IMR-90 (cell line): ENCODE data around the gene CAPN8. TPM values are rescaled to one million over a fixed set of nuclear protein-coding genes. Genes with fewer than 3 reads are reported as not detected.

Experiments
- ATAC-seq: fragments of 200-7000 bp; cut with Tn5 transposase; 2 replicates; pipeline ENCODE4 v1.9.1; 2020; ENCODE audit warnings: low read depth, mild to moderate bottlenecking, moderate library complexity
- BruUV-seq: library from RNA; stranded (reverse); fragments of 400-500 nt; replicated peaks from 2 replicates; lab custom pipeline; 2021; lab: Mats Ljungman, UMichigan
- CTCF ChIA-PET: fragments of 300-600 bp; formaldehyde crosslinking; extraction: SDS; loops from one replicate; lab custom pipeline; 2021; ENCODE audit warnings: antibody characterized with exemption; lab: Yijun Ruan, JAX
- POLR2A ChIA-PET: fragments of 300-600 bp; sonication (Branson Sonifier 250); formaldehyde crosslinking; loops from one replicate; lab custom pipeline; 2022; ENCODE audit warnings: antibody characterized with exemption; ENCODE audit not compliant: unreplicated experiment; lab: Charles Lee
- DNase-seq: peaks from one replicate; pipeline ENCODE4 v3.0.0; 2013
- H2AFZ ChIP-seq: replicated peaks from 2 replicates; pipeline ENCODE3; 2013; ENCODE audit warnings: low read length, mild to moderate bottlenecking; ENCODE audit not compliant: poor library complexity
- H2AK5ac ChIP-seq: 2 replicates; pipeline ENCODE4 v1.6.1; 2013; ENCODE audit warnings: low read depth, low read length, inconsistent platforms
- H2AK9ac ChIP-seq: replicated peaks from 2 replicates; pipeline ENCODE3; 2013; ENCODE audit warnings: mild to moderate bottlenecking, low read depth, low read length, moderate library complexity; ENCODE audit not compliant: poor library complexity
- H2BK120ac ChIP-seq: 2 replicates; pipeline ENCODE4 v1.6.1; 2013; ENCODE audit warnings: low read depth, low read length, inconsistent platforms
- H2BK15ac ChIP-seq: 3 replicates; pipeline ENCODE4 v1.6.1; 2013; ENCODE audit warnings: low read depth, low read length, inconsistent platforms
- H2BK20ac ChIP-seq: 2 replicates; pipeline ENCODE4 v1.6.1; 2013; ENCODE audit warnings: low read depth, mild to moderate bottlenecking, inconsistent platforms, low read length, moderate library complexity
- H2BK5ac ChIP-seq: 2 replicates; pipeline ENCODE4 v1.6.1; 2013; ENCODE audit warnings: mild to moderate bottlenecking, low read depth, low read length, inconsistent platforms; ENCODE audit not compliant: poor library complexity, severe bottlenecking
- H3K14ac ChIP-seq: replicated peaks from 2 replicates; pipeline ENCODE4 v1.6.1; 2013; ENCODE audit warnings: low read depth, low read length, inconsistent platforms
- H3K18ac ChIP-seq: 2 replicates; pipeline ENCODE4 v1.6.1; 2013; ENCODE audit warnings: low read depth, low read length, control low read depth
- H3K23ac ChIP-seq: 2 replicates; pipeline ENCODE4 v1.6.1; 2013; ENCODE audit warnings: low read depth, low read length, inconsistent platforms
- H3K27ac ChIP-seq: 2 replicates; pipeline ENCODE4 v1.5.1; 2013; ENCODE audit warnings: mild to moderate bottlenecking, control low read depth, low read length; ENCODE audit not compliant: insufficient read depth
- H3K27me3 ChIP-seq: 2 replicates; pipeline ENCODE4 v1.6.1; 2013; ENCODE audit warnings: low read length; ENCODE audit not compliant: control insufficient read depth, insufficient read depth
- H3K36me3 ChIP-seq: 2 replicates; pipeline ENCODE4 v1.6.1; 2013; ENCODE audit warnings: low read length, mixed read lengths; ENCODE audit not compliant: control insufficient read depth, insufficient read depth
- H3K4ac ChIP-seq: 2 replicates; pipeline ENCODE4 v1.6.1; 2013; ENCODE audit warnings: low read depth, low read length, inconsistent platforms
- H3K4me1 ChIP-seq: 2 replicates; pipeline ENCODE4 v1.6.1; 2013; ENCODE audit warnings: low read length, mixed read lengths; ENCODE audit not compliant: control insufficient read depth, insufficient read depth
- H3K4me2 ChIP-seq: 2 replicates; pipeline ENCODE4 v1.6.1; 2013; ENCODE audit warnings: low read depth, mild to moderate bottlenecking, control low read depth, low read length, moderate library complexity
- H3K4me3 ChIP-seq: 2 replicates; pipeline ENCODE4 v1.5.1; 2013; ENCODE audit warnings: low read depth, mild to moderate bottlenecking, control low read depth, low read length, moderate library complexity; ENCODE audit not compliant: insufficient read depth
- H3K56ac ChIP-seq: 2 replicates; pipeline ENCODE4 v1.6.1; 2013; ENCODE audit warnings: low read length, inconsistent platforms; ENCODE audit not compliant: insufficient read depth; ENCODE audit errors: extremely low read depth
- H3K79me1 ChIP-seq, 2 experiments: 2 replicates each; pipeline ENCODE4 v1.6.1; 2013; ENCODE audit warnings: low read length in 2 of 2, inconsistent platforms in 1 of 2, low read depth in 1 of 2
- H3K9ac ChIP-seq: 2 replicates; pipeline ENCODE4 v1.6.1; 2013; ENCODE audit warnings: low read depth, low read length, control low read depth
- H3K9me1 ChIP-seq: 2 replicates; pipeline ENCODE4 v1.6.1; 2013; ENCODE audit warnings: low read length, inconsistent platforms; ENCODE audit not compliant: insufficient read depth
- H3K9me3 ChIP-seq: 2 replicates; pipeline ENCODE4 v1.6.1; 2013; ENCODE audit warnings: low read length; ENCODE audit not compliant: control insufficient read depth, insufficient read depth
- H4K20me1 ChIP-seq: 2 replicates; pipeline ENCODE4 v1.6.1; 2013; ENCODE audit warnings: low read length, inconsistent platforms; ENCODE audit not compliant: insufficient read depth
- H4K5ac ChIP-seq: 2 replicates; pipeline ENCODE4 v1.6.1; 2013; ENCODE audit warnings: mild to moderate bottlenecking, low read depth, low read length, control low read depth
- H4K8ac ChIP-seq, 2 experiments: 2 replicates each; pipeline ENCODE4 v1.6.1; 2013; ENCODE audit warnings: low read depth in 2 of 2, low read length in 2 of 2, control low read depth in 1 of 2, inconsistent platforms in 1 of 2
- H4K91ac ChIP-seq: 2 replicates; pipeline ENCODE4 v1.6.1; 2013; ENCODE audit warnings: low read depth, low read length, inconsistent platforms; ENCODE audit not compliant: insufficient read depth
- BHLHE40 ChIP-seq: fragments of 150-350 bp; IDR thresholded peaks from 2 replicates; pipeline ENCODE4 v1.6.1; 2016; ENCODE audit warnings: mild to moderate bottlenecking, low read depth, low read length
- MAFK ChIP-seq: IDR thresholded peaks from 2 replicates; pipeline ENCODE4 v1.6.1; 2012; ENCODE audit warnings: low read depth, low read length, improper control_type of control experiment
- WGBS, 2 experiments: methylation state at CpG; one replicate each; pipeline versions ENCODE4 v1.1.5 to v1.1.7; 2013; ENCODE audit warnings: missing lambda C conversion rate in 2 of 2; ENCODE audit not compliant: insufficient read length in 1 of 2; ENCODE audit errors: extremely low coverage in 2 of 2; 5-methylcytosine and 5-hydroxymethylcytosine counted together
- dilution Hi-C: fragments of 300-500 bp; cut with HindIII; formaldehyde crosslinking; loops from one replicate; pipeline ENCODE4 v1.14.3; 2018; ENCODE audit warnings: low sequenced_read_pairs; ENCODE audit not compliant: unreplicated experiment
- in situ Hi-C: fragments of 300-500 bp; cut with MboI; formaldehyde crosslinking; loops from 3 replicates; pipeline ENCODE4 v1.14.3; 2019; ENCODE audit warnings: low sequenced_read_pairs, inconsistent platforms, mixed read lengths
- intact Hi-C: fragments of 100-400 bp; cut with micrococcal nuclease; formaldehyde crosslinking; loops from 2 replicates; pipeline ENCODE4 v1.10.0; 2022
- polyA plus RNA-seq, 3 experiments: library from polyadenylated mRNA; depleted of rRNA; stranded (reverse); fragments of >200 nt; gene quantifications; 2 replicates each; pipeline ENCODE4 v1.2.3, GENCODE V29; 2012; ENCODE audit warnings: low replicate concordance in 1 of 3
- total RNA-seq: library from RNA; depleted of rRNA; stranded (reverse); fragments of >200 nt; gene quantifications from 2 replicates; pipeline ENCODE4 v1.2.3, GENCODE V29; 2012

The CAPN8 gene
- total and polyA plus RNA-seq, 2 of the 4 experiments (the other 2 are of a cell fraction), result not detected

DNA sequence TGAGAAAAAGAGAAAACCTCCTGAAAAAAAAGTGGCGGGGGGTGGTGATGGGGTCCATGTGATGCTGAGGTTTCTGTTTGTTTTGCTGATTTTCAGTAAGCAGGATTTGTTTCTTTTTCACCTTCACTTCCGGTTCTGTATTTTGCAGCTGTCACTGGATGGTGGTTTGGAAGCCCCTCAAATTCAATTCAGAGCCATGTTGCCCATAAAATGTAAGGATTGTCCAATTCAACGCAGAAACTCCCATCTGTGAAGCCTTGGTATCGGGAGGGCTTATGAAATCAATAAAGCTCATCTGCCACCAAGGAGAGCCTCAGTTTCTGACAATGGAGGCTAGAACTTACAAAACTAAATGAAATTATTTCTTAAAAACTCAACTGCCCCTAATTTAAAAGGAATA lies 12.1 kb downstream of the CAPN8 start:
- H2AK9ac ChIP-seq, result no peak overlapping the region
- no peak overlapping the region for H2BK15ac ChIP-seq
- H3K4me1 ChIP-seq, result no peaks in the 10 kb centered on the region
- BruUV-seq, result no TSS peak
- no peak overlapping the region for H2AFZ ChIP-seq
- H3K14ac ChIP-seq, result no peak overlapping the region
- no peak overlapping the region for H3K9ac ChIP-seq
- no CpG with 5 or more reads among the region's 4 CpGs for WGBS, 2 experiments
- H4K8ac ChIP-seq, result no peak overlapping the region
- no peak overlapping the region for H3K4me3 ChIP-seq
- no peak overlapping the region for H2BK20ac ChIP-seq
- ATAC-seq (no peak), DNase-seq (no peak)
- H3K36me3 ChIP-seq, result no peaks in the 10 kb centered on the region
- in situ Hi-C loops, result no loop called here
- POLR2A ChIA-PET, result no interaction called here
- CTCF ChIA-PET, result interaction anchor here (1.0 kb wide), 1 partner anchor 11 kb away, joined by 3 read pairs; no protein-coding TSS in a partner anchor
- H4K91ac ChIP-seq, result no peak overlapping the region
- H3K27me3 ChIP-seq, result peaks cover 20% of the 10 kb centered on the region
- no peak overlapping the region for H3K56ac ChIP-seq
- no peak overlapping the region for H3K4me2 ChIP-seq
- H3K23ac ChIP-seq, result no peak overlapping the region
- TF ChIP-seq BHLHE40 (no peak), MAFK (no peak)
- intact Hi-C loops, result no loop called here
- no peak overlapping the region for H3K18ac ChIP-seq
- H2BK120ac ChIP-seq, result no peak overlapping the region
- no peaks in the 10 kb centered on the region for H3K79me1 ChIP-seq
- H3K9me1 ChIP-seq, result no peaks in the 10 kb centered on the region; the same call in 1 of the 2 replicates
- dilution Hi-C loops, result no loop called here
- H4K20me1 ChIP-seq, result no peaks in the 10 kb centered on the region
- no peaks in the 10 kb centered on the region for H3K9me3 ChIP-seq
- no peak overlapping the region for H2BK5ac ChIP-seq
- H3K27ac ChIP-seq, result no peak overlapping the region
- H4K5ac ChIP-seq, result no peak overlapping the region
- H3K4ac ChIP-seq, result no peak overlapping the region
- no peak overlapping the region for H2AK5ac ChIP-seq
